B cell (primary cell): Measurements from ENCODE around the gene ARHGAP27.
"Not testable (repeated sequence)": the region's sequence is repeated elsewhere in the genome, so short reads cannot be mapped to it uniquely, and the experiment has no call there.

ENCODE experiments used
- EZH2 ChIP-seq: IDR thresholded peaks from 2 replicates; pipeline ENCODE4 v1.6.1; 2012; ENCODE audit warnings: borderline replicate concordance, low read depth, mild to moderate bottlenecking, moderate library complexity, low read length; ENCODE audit not compliant: insufficient read depth, poor library complexity, severe bottlenecking
- TF ChIP-seq, protein P1 (sequence below): fragments of 200-600 bp; IDR thresholded peaks from one replicate; pipeline ENCODE4 v1.8.0; 2022; ENCODE audit warnings: antibody characterized with exemption, mild to moderate bottlenecking

DNA sequence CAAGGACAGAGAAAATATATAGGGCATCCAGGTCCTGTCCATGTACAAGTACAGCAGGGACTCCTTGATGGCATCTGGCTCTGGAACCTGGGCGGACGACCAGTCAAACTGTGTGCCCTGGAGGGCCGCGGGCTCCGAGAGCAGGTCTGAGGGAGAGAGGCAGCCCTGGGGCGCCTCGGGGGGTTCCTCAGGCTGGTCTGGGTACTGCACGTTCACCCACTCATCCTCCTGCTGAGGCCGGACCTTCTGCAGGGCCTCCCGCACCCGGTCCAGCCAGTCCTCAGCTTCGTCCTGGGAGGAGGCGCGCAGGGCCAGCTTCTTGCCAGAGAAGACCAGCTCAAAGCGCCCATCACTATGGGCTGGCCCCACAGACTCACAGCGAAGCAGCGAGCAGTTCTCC is 21.1 kb upstream of the ARHGAP27 start:
- TF ChIP-seq, protein P1, sequence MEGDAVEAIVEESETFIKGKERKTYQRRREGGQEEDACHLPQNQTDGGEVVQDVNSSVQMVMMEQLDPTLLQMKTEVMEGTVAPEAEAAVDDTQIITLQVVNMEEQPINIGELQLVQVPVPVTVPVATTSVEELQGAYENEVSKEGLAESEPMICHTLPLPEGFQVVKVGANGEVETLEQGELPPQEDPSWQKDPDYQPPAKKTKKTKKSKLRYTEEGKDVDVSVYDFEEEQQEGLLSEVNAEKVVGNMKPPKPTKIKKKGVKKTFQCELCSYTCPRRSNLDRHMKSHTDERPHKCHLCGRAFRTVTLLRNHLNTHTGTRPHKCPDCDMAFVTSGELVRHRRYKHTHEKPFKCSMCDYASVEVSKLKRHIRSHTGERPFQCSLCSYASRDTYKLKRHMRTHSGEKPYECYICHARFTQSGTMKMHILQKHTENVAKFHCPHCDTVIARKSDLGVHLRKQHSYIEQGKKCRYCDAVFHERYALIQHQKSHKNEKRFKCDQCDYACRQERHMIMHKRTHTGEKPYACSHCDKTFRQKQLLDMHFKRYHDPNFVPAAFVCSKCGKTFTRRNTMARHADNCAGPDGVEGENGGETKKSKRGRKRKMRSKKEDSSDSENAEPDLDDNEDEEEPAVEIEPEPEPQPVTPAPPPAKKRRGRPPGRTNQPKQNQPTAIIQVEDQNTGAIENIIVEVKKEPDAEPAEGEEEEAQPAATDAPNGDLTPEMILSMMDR: not testable (repeated sequence)
- not testable (repeated sequence) for TF ChIP-seq EZH2
